K562 (cell line): ENCODE results near the gene PIK3CD. TPM values are rescaled to one million over a fixed set of nuclear protein-coding genes. Genes with fewer than 3 reads are reported as not detected.

Experiments used
- ATF7 ChIP-seq: fragments of 450-650 bp; IDR thresholded peaks from 2 replicates; pipeline ENCODE4 v1.7.1; 2014; ENCODE audit warnings: mild to moderate bottlenecking, moderate library complexity
- BCL6 ChIP-seq: fragments of 250-450 bp; sonication (Bioruptor Pico); IDR thresholded peaks from 2 replicates; pipeline ENCODE4 v1.4.0; 2020
- BMI1 ChIP-seq: fragments of 150-350 bp; IDR thresholded peaks from 2 replicates; pipeline ENCODE4 v1.6.1; 2014; ENCODE audit warnings: low read length
- CREM ChIP-seq: IDR thresholded peaks from 2 replicates; pipeline ENCODE4 v1.6.1; 2014; ENCODE audit warnings: antibody characterized with exemption, low read depth
- E4F1 ChIP-seq: fragments of 250-450 bp; sonication (Bioruptor Pico); IDR thresholded peaks from 2 replicates; pipeline ENCODE4 v1.5.0; 2021; ENCODE audit warnings: mild to moderate bottlenecking, borderline replicate concordance
- ERF ChIP-seq: fragments of 450-650 bp; formaldehyde crosslinking; IDR thresholded peaks from 2 replicates; pipeline ENCODE4 v1.4.0; 2020; ENCODE audit warnings: mild to moderate bottlenecking, mixed read lengths
- ETV6 ChIP-seq, 3 experiments: fragments of 150-350 bp in 1 of 3; sonication (generic) in 1 of 3; formaldehyde crosslinking in 1 of 3; IDR thresholded peaks; 2 replicates each; pipeline versions ENCODE4 v1.6.1 to v1.8.0; 2014 to 2022; ENCODE audit warnings: borderline replicate concordance in 2 of 3, low read depth in 2 of 3, antibody characterized with exemption in 1 of 3, low read length in 1 of 3, mild to moderate bottlenecking in 1 of 3, missing genetic modification reagents in 1 of 3
- FOXK1 ChIP-seq: sonication (generic); formaldehyde crosslinking; IDR thresholded peaks from 2 replicates; pipeline ENCODE4 v1.8.0; 2022; ENCODE audit warnings: missing genetic modification reagents, mild to moderate bottlenecking, borderline replicate concordance
- HSF4 ChIP-seq: fragments of 250-450 bp; sonication (Bioruptor Pico); IDR thresholded peaks from 2 replicates; pipeline ENCODE4 v2.1.2; 2022; ENCODE audit warnings: mild to moderate bottlenecking, moderate library complexity, borderline replicate concordance
- MYBL2 ChIP-seq, 2 experiments: fragments of 450-650 bp in 1 of 2; sonication (generic) in 1 of 2; formaldehyde crosslinking in 1 of 2; IDR thresholded peaks; 2 replicates each; pipeline versions ENCODE4 v1.6.1 to v1.8.1; 2017 to 2022; ENCODE audit warnings: borderline replicate concordance in 1 of 2, inconsistent platforms in 1 of 2, low read depth in 1 of 2, mild to moderate bottlenecking in 1 of 2, missing genetic modification reagents in 1 of 2, moderate library complexity in 1 of 2
- MYC ChIP-seq, 2 experiments: fragments of 250-450 bp in 1 of 2; sonication (Bioruptor Pico) in 1 of 2; IDR thresholded peaks; 2 replicates each; pipeline versions ENCODE4 v1.5.1 to v1.6.1; 2012 to 2021; ENCODE audit warnings: low read depth in 2 of 2, borderline replicate concordance in 1 of 2, improper control_type of control experiment in 1 of 2, low read length in 1 of 2, mild to moderate bottlenecking in 1 of 2, moderate library complexity in 1 of 2
- NCOA4 ChIP-seq: fragments of 450-650 bp; IDR thresholded peaks from 2 replicates; pipeline ENCODE4 v1.6.1; 2018; ENCODE audit warnings: mild to moderate bottlenecking; ENCODE audit not compliant: partially characterized antibody
- NR4A1 ChIP-seq, 2 experiments: fragments of 250-450 bp in 1 of 2; fragments of 450-650 bp in 1 of 2; sonication (Bioruptor Pico) in 1 of 2; IDR thresholded peaks; 2 replicates each; pipeline versions ENCODE4 v1.4.0 to v1.6.1; 2016 to 2020; ENCODE audit warnings: mild to moderate bottlenecking in 2 of 2, missing compliant biosample characterization in 1 of 2, missing genetic modification characterization in 1 of 2, moderate library complexity in 1 of 2
- POLR2AphosphoS5 ChIP-seq: IDR thresholded peaks from 2 replicates; pipeline ENCODE4 v1.6.1; 2011; ENCODE audit warnings: mild to moderate bottlenecking, low read depth, low read length, moderate library complexity; ENCODE audit not compliant: control insufficient read depth, insufficient read depth
- SAFB2 ChIP-seq: fragments of 200-400 bp; formaldehyde crosslinking; IDR thresholded peaks from 2 replicates; pipeline ENCODE4 v1.6.1; 2018; ENCODE audit warnings: borderline replicate concordance, low read length, low read depth, moderate library complexity; ENCODE audit not compliant: severe bottlenecking
- SMAD2 ChIP-seq: fragments of 150-350 bp; IDR thresholded peaks from 2 replicates; pipeline ENCODE4 v1.6.1; 2014; ENCODE audit warnings: low read depth, mild to moderate bottlenecking, low read length
- SMAD3 ChIP-seq: fragments of 450-650 bp; formaldehyde crosslinking; conservative IDR thresholded peaks from 2 replicates; pipeline ENCODE4 v1.4.0; 2020; ENCODE audit warnings: mild to moderate bottlenecking
- WHSC1 ChIP-seq: IDR thresholded peaks from one replicate; pipeline ENCODE4 v1.6.1; 2012; ENCODE audit warnings: low read length, control low read depth, inconsistent platforms
- XRCC3 ChIP-seq: fragments of 450-650 bp; IDR thresholded peaks from 2 replicates; pipeline ENCODE4 v1.6.1; 2017; ENCODE audit warnings: mild to moderate bottlenecking, moderate library complexity
- YY1 ChIP-seq, 3 experiments: IDR thresholded peaks; 2 replicates each; pipeline ENCODE4 v1.6.1; 2011; ENCODE audit warnings: low read length in 2 of 3, mild to moderate bottlenecking in 2 of 3, moderate library complexity in 2 of 3, borderline replicate concordance in 1 of 3, control low read depth in 1 of 3, low read depth in 1 of 3; ENCODE audit not compliant: insufficient read depth in 3 of 3, insufficient replicate concordance in 2 of 3, control insufficient read depth in 1 of 3, insufficient read length in 1 of 3; ENCODE audit errors: extremely low read depth in 1 of 3
- ZFX ChIP-seq: sonication (generic); formaldehyde crosslinking; IDR thresholded peaks from 2 replicates; pipeline ENCODE4 v1.8.0; 2022; ENCODE audit warnings: mild to moderate bottlenecking, missing genetic modification reagents, moderate library complexity
- ZNF143 ChIP-seq: sonication (generic); formaldehyde crosslinking; IDR thresholded peaks from 2 replicates; pipeline ENCODE4 v1.9.0; 2022; ENCODE audit warnings: mild to moderate bottlenecking, missing genetic modification reagents
- ZNF197 ChIP-seq: fragments of 200-800 bp; sonication (Bioruptor generic); IDR thresholded peaks from 2 replicates; pipeline ENCODE4 v1.6.1; 2016; ENCODE audit warnings: low read depth, missing genetic modification characterization, missing compliant biosample characterization
- ZNF699 ChIP-seq: fragments of 250-450 bp; sonication (Bioruptor Pico); IDR thresholded peaks from 2 replicates; pipeline ENCODE4 v1.8.0; 2021; ENCODE audit warnings: mild to moderate bottlenecking, moderate library complexity; ENCODE audit not compliant: insufficient replicate concordance
- polyA plus RNA-seq, 8 experiments: library from polyadenylated mRNA; depleted of rRNA in 4 of 8; stranded (reverse) in 5 of 8; unstranded in 3 of 8; fragments of >200 nt; fragmentation: Nextera tagmentation in 2 of 8; fragmentation: Illumina TruSeq in 1 of 8; extraction: Ambion mirVana in 2 of 8; extraction: Trizol in 1 of 8; gene quantifications; 2 replicates each; pipeline versions ENCODE4 v1.2.1 to v1.2.3, GENCODE V29; 2011 to 2014; ENCODE audit warnings: inconsistent platforms in 1 of 8, missing spikeins in 1 of 8
- total RNA-seq, 7 experiments: library from RNA; depleted of rRNA in 6 of 7; stranded (reverse); fragments of >200 nt in 6 of 7; fragmentation: Illumina TruSeq in 2 of 7; extraction: Trizol in 2 of 7; gene quantifications; 2 replicates each; pipeline versions ENCODE4 v1.2.1 to v1.2.3, GENCODE V29; 2011 to 2021; ENCODE audit warnings: low replicate concordance in 1 of 7

PIK3CD gene
- total and polyA plus RNA-seq, 9 of the 15 experiments (the other 6 are each of a cell fraction or from before 2014, with no cell fraction given), result 1.8 to 20.8 (median 7.2) TPM

- TF ChIP-seq ETV6 (IDR thresholded peaks at IDR 0.05; ENCODE audit: borderline replicate concordance in 1 of 2, low read depth in 2 of 2, low read length in 1 of 2) (no peak), ETV6 (CRISPR knock-in tag; IDR thresholded peaks at IDR 0.05; ENCODE audit: borderline replicate concordance) (no peak), HSF4 (no peak), ZNF699 (no peak), FOXK1 (no peak), MYBL2 (IDR thresholded peaks at IDR 0.05; ENCODE audit: low read depth) (no peak), MYBL2 (CRISPR knock-in tag; IDR thresholded peaks at IDR 0.05; ENCODE audit: borderline replicate concordance) (no peak), NCOA4 (no peak), BCL6 (CRISPR knock-in tag) (no peak), POLR2AphosphoS5 (peak; percentile 22; the same call in 1 of the 2 replicates), SMAD3 (0 out of 2 replicates have a peak, but pooled peaks have one; percentile 45), ZNF143 (no peak), XRCC3 (no peak), ZNF197 (CRISPR knock-in tag) (no peak), WHSC1 (no peak), YY1 (IDR thresholded peaks at IDR 0.05; ENCODE audit: borderline replicate concordance in 1 of 3, control insufficient read depth in 1 of 3, extremely low read depth in 1 of 3, insufficient read depth in 3 of 3, insufficient read length in 1 of 3, insufficient replicate concordance in 2 of 3, low read depth in 1 of 3, low read length in 2 of 3) (no peak), SMAD2 (no peak), BMI1 (no peak), ERF (CRISPR knock-in tag) (no peak), ZFX (CRISPR knock-in tag) (no peak), MYC (IDR thresholded peaks at IDR 0.05; ENCODE audit: low read depth, low read length) (peak; percentile 17; the same call in 1 of the 2 replicates), MYC (CRISPR knock-in tag; IDR thresholded peaks at IDR 0.05; ENCODE audit: borderline replicate concordance, low read depth) (no peak), ATF7 (peak; percentile 58; the same call in 1 of the 2 replicates), CREM (peak; percentile 22; the same call in 1 of the 2 replicates), SAFB2 (no peak), E4F1 (CRISPR knock-in tag) (no peak), NR4A1 (CRISPR knock-in tag; IDR thresholded peaks at IDR 0.05) (no peak), NR4A1 (tag; IDR thresholded peaks at IDR 0.05) (peak; percentile 69; the same call in 1 of the 2 replicates)
Observed at GRCh38 chr1:9615316-9616063, 36.0 kb upstream of the PIK3CD start (continued).
